SU-DHL-6 (cell line): ENCODE measurements around the gene SEC62.

Experiments used
- CTCF ChIP-seq: fragments of 200-600 bp; sonication (generic); IDR thresholded peaks from one replicate; pipeline ENCODE4 v1.5.1; 2017; ENCODE audit warnings: antibody characterized with exemption, mild to moderate bottlenecking, low read length, moderate library complexity; ENCODE audit not compliant: insufficient read depth, poor library complexity, severe bottlenecking
- EZH2phosphoT487 ChIP-seq: fragments of 200-600 bp; sonication (generic), shearing (Covaris generic); conservative IDR thresholded peaks from 2 replicates; pipeline ENCODE4 v1.6.1; 2018; ENCODE audit warnings: mild to moderate bottlenecking, antibody characterized with exemption, low read length, moderate library complexity, mixed read lengths

- TF ChIP-seq CTCF: no peak
- TF ChIP-seq EZH2phosphoT487: no peak
These were observed 29.5 kb downstream of the SEC62 start for GRCh38 chr3:169996063-169996462.
